Measurements from ENCODE around the gene CNDP2.

GRCh38 chr18:74531043-74531442, 34.9 kb downstream of the CNDP2 start:
- TF ChIP-seq CTCF (IDR thresholded peaks at IDR 0.05): no peak
- TF ChIP-seq POLR2A (IDR thresholded peaks at IDR 0.05): no peak
- no peak for TF ChIP-seq POLR2AphosphoS5 (IDR thresholded peaks at IDR 0.05)

All from breast epithelium (tissue), 3 donors.